ENCODE data around the gene SGSM2.

Gene SGSM2

DNA sequence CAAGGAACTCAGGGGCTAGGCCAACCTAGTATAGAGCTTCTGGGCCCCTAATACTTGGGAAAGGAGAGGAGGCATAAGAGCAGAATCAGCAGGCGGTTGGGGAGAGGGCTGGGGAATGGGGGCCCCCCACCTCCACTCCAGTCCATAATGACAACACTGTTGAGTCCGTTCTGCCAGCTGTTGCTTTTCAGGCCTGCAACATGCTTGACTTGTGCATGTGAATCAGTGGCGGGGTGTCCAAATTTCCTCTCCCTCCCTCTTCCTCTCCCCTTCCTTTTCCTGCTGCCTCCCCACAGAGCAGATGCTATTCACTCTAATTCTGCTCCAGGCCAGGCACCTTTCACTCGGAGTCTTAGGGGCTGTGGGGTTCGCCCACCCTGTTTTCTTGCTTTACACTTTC is 31.7 kb downstream of the SGSM2 start:
- DNase-seq, result peak; percentile 49

GRCh38 chr17:2369551-2370210 is 32.4 kb downstream of the SGSM2 start:
- DNase-seq, result no peak

DNA sequence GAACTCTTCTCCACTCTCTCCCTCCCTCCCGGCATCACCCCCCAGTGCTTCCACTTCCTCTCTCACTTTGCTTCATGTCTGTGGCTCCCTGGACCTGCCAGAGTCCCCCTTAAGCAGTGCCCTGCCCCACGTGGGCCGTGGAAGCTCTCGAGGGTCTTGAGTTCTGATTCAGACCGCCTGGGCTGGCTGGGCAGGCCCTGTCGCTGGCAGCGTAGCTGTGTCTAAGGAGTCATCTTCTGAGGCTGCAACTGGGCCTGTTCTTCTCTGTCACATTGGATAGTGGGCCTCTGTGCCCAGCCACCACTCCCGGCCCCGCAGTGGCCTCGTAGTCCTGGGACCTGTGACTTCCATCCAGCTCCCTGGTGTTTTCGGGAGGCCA is 32.9 kb downstream of the SGSM2 start:
- no peak for DNase-seq

DNA sequence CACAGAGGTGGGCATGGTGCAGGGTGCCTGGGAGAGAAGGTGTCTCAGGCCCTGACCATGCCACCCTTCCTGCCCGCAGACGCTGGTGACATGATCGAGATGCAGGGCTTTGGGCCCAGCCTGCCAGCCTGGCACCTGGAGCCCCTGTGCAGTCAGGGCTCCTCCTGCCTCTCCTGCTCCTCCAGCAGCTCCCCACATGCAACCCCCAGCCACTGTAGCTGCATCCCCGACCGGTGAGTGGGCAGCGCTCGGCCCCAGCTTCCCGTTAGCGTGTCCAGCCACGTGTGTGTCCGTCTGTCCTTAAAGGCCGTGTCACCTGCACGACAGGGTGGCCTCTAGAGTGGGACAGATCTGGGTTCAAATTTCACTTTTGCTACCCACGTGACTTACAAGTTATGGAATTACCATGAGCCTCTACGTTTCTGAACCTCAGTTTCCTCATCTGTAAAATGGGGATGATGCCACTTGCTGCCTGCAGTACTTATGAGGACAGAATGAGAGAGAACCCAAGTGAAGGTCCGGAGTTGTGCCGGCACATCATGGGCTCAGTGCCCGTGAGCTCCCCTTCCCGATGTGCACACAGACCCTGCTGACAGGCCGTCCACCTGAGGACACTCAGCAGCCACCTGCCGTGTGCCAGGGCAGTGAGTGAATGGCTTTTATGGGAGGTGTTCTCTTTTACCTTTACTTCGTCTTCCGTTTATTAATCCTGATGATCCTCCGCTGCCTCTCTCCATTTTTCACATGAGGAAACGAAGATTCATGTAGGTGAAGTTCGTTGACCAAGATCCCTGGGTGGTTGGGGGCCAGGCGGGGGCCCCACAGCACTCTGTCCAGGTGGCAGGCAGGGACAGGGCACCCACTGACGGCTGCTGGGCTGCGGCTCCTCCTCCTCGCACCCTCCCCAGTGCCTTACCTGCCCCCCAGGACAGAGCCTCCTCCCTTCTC is 34.2 kb downstream of the SGSM2 start:
- DNase-seq, result no peak

- DNase-seq, result no peak
These were observed 34.9 kb downstream of the SGSM2 start for GRCh38 chr17:2372180-2372579.

GRCh38 chr17:2372681-2373080 is 35.4 kb downstream of the SGSM2 start:
- DNase-seq, result no peak

- no peak for DNase-seq
These were observed 35.9 kb downstream of the SGSM2 start for GRCh38 chr17:2373179-2373578.

DNA sequence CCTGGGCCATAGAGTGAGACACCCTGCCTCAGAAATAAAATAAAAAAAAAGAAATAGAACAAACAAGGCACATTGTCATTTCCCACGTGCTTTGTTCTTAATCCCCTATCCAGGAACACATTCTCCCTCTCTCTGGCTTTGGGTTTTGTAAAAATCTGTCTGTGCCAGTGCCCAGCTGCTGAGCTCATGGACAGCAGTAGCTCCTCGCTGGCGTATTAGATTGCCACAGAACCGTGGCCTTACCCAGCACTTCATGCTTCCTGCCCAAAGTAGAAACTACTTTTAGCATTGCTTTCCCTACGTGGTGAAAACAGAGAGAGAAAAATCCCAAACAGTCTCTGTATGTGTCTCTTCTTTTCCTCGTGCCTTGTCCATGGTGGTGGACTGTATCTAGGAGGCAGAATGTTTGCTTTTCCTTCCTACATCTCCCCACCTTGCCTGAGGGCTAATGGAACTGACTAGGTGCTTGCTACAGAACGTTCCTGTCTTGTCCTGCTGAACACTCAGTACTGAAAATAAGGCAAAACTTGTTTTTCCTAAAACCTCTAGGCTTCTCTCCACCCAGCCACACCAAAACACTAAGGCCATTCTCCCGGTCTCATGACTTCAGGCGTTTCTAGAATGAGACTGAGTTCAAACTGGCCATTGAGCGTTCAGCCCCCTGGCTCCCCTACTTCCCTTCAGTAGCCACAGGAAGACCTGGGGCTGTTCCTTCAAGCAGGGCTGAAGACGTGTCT is 37.4 kb downstream of the SGSM2 start:
- no peak for DNase-seq

- no peak for DNase-seq
These were observed 38.1 kb downstream of the SGSM2 start for GRCh38 chr17:2375406-2375805.

DNA sequence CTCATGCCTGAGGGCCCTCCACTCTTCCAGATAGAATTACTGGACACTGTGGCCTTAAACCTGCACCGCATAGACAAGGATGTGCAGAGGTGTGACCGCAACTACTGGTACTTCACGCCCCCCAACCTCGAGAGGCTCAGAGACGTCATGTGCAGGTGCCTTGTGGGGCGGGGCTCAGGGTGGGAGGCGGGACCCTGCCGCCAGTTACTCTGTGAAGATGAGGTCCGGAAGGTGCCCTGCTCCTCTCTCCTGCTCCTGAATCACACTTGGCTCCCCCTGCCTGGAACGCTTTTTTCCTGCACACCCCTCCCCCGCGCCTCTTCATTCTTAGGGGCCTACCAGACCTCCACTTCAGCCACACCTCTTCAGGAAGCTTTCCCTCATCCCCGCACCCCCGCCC is 38.8 kb downstream of the SGSM2 start:
- DNase-seq, result no peak

- no peak for DNase-seq
These were observed 40.4 kb downstream of the SGSM2 start for GRCh38 chr17:2377659-2378058.

DNA sequence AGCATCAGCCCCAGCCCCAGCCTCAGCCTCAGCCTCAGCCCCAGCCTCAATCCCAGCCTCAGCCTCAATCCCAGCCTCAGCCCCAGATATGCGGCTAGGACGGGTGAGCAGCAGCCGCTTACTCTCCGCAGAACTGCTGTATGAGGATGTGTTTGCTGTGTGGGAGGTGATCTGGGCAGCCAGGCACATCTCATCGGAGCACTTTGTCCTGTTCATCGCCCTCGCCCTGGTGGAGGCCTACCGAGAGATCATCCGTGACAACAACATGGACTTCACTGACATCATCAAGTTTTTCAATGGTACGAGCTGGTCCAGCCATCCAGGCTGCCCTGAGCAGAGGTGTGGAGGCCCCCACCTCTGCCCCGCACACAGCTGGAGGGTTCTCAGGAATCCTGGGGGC is 41.6 kb downstream of the SGSM2 start:
- DNase-seq, result no peak

- DNase-seq, result no peak
These were observed 42.4 kb downstream of the SGSM2 start for GRCh38 chr17:2379489-2380225.

DNA sequence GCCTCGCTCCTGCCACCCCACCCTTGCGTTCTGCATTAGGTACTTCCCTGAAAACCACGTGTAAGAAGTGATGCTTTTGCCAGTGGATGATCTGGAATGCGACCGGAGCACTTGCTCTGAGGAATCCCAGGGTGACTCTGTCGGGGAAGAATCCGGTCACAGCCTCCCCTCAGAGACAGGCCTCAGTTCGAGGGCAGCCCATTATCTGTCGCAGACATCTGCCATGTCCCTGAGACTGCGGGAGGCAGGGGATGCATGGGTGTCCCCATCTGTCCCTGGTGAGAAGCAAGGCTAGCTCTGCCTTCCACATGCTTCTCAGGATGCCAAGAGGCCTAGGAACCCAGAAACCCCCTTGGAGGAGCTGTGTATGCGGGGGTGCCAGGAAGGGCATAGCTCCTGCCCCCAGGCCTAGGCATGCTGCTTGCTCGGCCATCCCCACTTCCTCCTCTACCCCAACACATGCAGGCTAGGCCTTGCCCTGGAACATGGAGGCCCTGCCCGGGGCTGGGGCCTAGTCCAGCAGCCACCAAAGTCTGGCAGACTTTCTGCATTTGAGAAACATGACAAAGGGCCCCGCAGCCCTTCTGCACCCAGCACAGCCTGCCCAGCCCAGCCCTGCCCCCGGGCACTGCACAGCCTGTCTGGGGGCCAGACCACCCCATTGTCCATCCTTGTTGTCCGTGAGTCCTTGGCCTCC is 43.1 kb downstream of the SGSM2 start:
- DNase-seq, result no peak

GRCh38 chr17:2380950-2381649 is 43.8 kb downstream of the SGSM2 start:
- DNase-seq, result no peak

- no peak for DNase-seq
These were observed 46.4 kb downstream of the SGSM2 start for GRCh38 chr17:2383628-2384167.

DNA sequence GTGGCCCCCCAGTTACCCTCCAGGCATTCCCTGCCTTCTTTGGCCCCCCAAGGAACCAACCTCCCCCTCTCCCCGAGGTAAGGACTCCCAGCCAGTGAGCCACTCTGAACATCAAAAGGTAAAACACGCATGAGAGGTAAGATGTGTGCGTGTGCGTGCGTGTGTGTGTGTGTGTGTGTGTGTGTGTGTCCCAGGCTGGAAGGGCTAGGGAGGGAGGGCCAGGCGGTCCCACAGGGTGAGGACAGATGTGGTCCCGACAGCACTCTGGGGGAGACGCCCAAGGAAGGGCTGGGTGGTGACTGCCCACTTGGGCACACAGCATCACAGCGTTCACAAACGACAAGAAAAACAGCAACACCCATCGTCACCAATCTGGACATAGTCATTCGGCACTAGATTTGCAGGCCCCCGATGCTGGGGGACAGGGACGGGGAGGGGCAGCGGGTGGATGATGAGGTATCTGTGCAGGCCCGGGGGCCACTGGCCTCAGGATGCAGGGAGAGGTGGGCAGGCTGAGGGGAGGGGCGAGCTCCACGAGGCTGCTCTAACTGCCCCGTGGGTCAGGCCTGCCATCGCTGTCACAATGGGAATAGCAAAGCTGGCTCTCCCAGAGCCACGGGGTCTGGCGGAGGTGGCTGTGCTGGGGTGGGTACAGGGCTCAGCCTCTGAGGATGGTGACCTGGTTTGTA is 47.3 kb downstream of the SGSM2 start:
- no peak for DNase-seq

DNA sequence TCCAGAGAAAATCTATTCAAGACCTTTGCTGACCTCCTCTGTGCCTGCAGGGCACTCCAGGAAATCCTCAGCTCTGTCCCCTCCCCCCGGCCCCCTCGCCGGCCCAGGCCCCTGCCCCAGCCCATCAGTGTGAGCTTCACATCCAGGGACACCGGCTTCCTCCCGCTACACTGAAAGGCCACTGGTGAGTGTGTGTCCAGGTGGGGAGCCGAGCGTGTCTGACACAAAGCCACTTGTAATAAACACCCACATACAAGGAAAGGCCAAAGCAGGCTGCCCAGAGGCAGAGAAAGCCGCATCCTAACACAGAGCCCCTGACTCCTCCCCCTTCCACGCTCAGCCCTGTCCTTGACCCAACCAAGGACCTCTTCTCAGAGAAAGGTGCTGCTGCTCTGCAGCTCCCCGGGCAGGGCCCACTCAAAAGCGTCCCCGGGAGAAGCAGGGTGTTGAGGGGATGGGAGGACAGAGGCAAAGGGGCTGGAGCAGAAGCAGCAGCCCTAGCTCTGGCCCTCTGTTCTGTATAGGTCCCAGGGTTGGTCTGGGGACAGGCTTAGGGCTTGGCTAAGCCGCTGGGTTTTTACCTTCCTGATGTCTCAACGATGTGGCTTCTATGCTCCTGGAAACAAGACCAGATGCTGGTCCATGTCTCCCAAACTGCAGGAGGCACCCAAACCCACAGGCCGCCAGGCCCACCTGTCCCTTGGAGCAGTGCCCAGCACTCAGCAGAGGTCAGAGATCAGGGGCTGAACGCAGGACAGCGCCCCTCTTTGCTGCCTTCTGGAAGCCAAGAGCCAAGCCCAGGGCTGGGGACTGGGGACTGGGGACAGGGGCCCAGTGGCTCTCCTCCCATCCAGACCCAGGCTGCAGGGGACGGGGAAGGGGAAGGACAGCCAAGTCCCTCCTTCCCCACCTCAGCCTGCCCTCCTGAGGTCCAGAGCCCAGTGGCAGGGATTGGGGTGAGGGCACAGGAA is 48.2 kb downstream of the SGSM2 start:
- DNase-seq, result no peak

DNA sequence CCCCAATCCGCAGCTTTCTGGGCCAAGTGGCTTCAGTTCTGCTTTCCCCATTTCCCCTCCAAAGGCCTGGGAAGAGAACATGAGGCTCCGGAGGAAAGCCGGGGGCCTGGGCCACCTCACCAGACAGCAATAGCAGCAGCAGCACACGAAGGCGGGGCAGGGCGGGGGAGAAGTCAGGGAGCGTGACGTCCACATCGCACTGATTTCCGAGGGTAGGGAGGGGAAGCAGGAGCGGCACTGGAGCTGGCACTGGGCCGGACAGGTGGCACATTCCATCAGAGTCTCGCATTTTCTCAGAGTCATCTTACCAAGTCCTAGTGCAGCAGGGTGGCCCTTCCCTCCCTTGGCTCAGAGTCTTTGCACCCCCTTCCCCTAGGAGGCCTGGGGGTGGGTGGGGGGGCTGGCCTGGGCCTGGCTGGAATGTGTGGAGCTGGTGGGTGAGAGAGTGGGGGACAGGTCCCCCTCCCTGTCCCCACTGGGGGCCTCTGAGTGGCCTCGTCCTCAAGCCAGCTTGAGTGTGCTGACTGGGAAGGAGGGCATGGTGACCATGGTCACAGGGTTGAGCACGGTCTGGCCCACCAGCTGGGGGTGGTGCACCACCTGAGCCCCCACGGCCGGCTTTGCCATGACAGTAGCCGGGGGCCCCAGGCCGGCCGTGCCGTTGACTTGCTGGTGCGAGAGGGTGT is 49.2 kb downstream of the SGSM2 start:
- DNase-seq, result no peak
